Brain microvascular endothelial cell (primary cell): ENCODE data around the gene MYH10.

Source experiments
- DNase-seq: peaks from one replicate; pipeline ENCODE4 v3.0.0-alpha.2; 2020
- H3K27ac ChIP-seq: fragments of 250-450 bp; sonication (Bioruptor Pico); 2 replicates; pipeline ENCODE4 v1.5.1; 2020; ENCODE audit warnings: mild to moderate bottlenecking, moderate library complexity
- H3K27me3 ChIP-seq: fragments of 250-450 bp; sonication (Bioruptor Pico); replicated peaks from 2 replicates; pipeline ENCODE4 v1.5.1; 2020; ENCODE audit warnings: mild to moderate bottlenecking
- H3K36me3 ChIP-seq: fragments of 250-450 bp; sonication (Bioruptor Pico); replicated peaks from 2 replicates; pipeline ENCODE4 v1.5.1; 2020; ENCODE audit warnings: mild to moderate bottlenecking
- H3K4me3 ChIP-seq: 2 replicates; pipeline ENCODE4 v1.5.1; 2011; ENCODE audit warnings: low read depth, mild to moderate bottlenecking, control low read depth, low read length, moderate library complexity
- CTCF ChIP-seq: IDR thresholded peaks from 2 replicates; pipeline ENCODE4 v1.5.1; 2011; ENCODE audit warnings: low read depth, mild to moderate bottlenecking, moderate library complexity, low read length, control low read depth, inconsistent platforms; ENCODE audit errors: missing control alignments
- in situ Hi-C: cut with HindIII; loops from 2 replicates; pipeline ENCODE4 v1.10.0; 2017; ENCODE audit warnings: low sequenced_read_pairs, low pct_ligation_motif_present

The MYH10 gene

GRCh38 chr17:8585911-8586310 lies 44.6 kb downstream of the MYH10 start:
- in situ Hi-C loops: no loop called here
- H3K27ac ChIP-seq: no peak overlapping the region
- TF ChIP-seq CTCF: no peak
- H3K4me3 ChIP-seq: no peak overlapping the region
- H3K36me3 ChIP-seq: no peaks in the 10 kb centered on the region
- no peak for DNase-seq
- H3K27me3 ChIP-seq: no peaks in the 10 kb centered on the region

GRCh38 chr17:8583954-8584353 lies 46.6 kb downstream of the MYH10 start:
- TF ChIP-seq CTCF: no peak
- Histone ChIP-seq H3K27ac (no peak overlapping the region), H3K27me3 (no peaks in the 10 kb centered on the region), H3K36me3 (no peaks in the 10 kb centered on the region), H3K4me3 (no peak overlapping the region)
- no peak for DNase-seq
- in situ Hi-C loops: no loop called here

- in situ Hi-C loops: no loop called here
- Histone ChIP-seq H3K4me3 (no peak overlapping the region), H3K27ac (no peak overlapping the region), H3K36me3 (peaks cover 6% of the 10 kb centered on the region), H3K27me3 (no peaks in the 10 kb centered on the region)
- no peak for TF ChIP-seq CTCF
- DNase-seq: no peak
These were observed 49.4 kb downstream of the MYH10 start for GRCh38 chr17:8580952-8581658.

- Histone ChIP-seq H3K4me3 (no peak overlapping the region), H3K27me3 (no peaks in the 10 kb centered on the region), H3K36me3 (peaks cover 6% of the 10 kb centered on the region), H3K27ac (no peak overlapping the region)
- in situ Hi-C loops: no loop called here
- TF ChIP-seq CTCF: no peak
- no peak for DNase-seq
These were observed 52.7 kb downstream of the MYH10 start for GRCh38 chr17:8577868-8578267.

DNA sequence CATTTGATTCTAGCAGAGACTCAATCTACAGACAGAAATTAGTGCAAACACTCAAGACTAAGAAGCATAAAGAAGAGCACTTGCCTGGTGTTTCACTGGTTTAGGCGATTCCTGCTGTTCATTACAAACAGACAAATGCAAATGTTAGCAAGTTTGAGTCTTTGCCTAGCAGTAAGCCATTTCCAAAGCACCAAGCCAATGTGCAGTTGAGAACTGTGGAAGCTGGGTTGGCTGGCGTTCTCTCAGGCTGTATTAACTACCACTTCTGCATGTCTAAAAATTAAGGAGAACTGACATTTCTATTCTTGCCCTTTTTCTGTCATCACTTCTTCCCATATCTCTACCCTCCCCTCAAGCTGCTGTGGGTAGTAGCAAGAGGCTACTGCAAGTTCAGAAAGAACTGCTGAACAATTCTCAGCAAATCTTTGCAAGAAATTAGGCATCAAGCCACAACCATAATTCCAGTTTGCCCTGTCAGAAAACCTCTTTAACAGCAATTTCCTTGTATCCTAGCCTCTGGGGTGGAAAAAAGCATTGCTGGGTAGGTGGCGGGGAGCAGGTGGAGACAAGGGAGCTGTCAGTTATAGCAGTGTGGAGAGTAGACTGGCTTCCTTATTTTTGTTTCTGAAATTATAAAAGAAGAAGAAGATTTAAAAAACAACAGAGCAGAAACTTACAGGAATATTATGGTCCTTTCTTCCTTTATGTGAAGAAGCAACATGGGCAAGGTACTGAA lies 53.8 kb downstream of the MYH10 start:
- no peak for DNase-seq
- H3K36me3 ChIP-seq: peaks cover 6% of the 10 kb centered on the region
- H3K4me3 ChIP-seq: no peak overlapping the region
- TF ChIP-seq CTCF: no peak
- in situ Hi-C loops: no loop called here
- no peak overlapping the region for H3K27ac ChIP-seq
- H3K27me3 ChIP-seq: no peaks in the 10 kb centered on the region

DNA sequence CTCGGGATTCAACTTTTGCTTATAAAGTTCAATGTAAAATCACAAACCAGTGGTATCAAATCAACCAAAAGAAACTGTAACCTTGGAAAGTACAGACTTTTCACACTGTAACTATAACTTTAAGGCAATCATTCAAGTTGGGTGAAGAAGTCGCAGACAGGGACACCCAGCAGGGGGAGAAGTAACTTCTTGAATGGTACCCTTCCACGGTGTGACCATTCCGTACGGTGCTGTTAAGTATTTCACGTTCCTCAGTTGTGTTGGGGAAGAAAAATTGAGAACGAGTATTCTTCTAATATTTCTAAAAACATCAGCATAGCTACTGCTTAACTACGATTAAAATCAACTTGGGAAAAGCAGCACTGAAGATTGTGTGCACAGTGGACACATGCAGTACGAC lies 55.8 kb downstream of the MYH10 start:
- H3K36me3 ChIP-seq: peaks cover 6% of the 10 kb centered on the region
- no peak for DNase-seq
- H3K4me3 ChIP-seq: no peak overlapping the region
- peak; percentile 40 for TF ChIP-seq CTCF
- in situ Hi-C loops: no loop called here
- no peak overlapping the region for H3K27ac ChIP-seq
- H3K27me3 ChIP-seq: no peaks in the 10 kb centered on the region
